Mesothelial cell of epicardium (in vitro differentiated cells): ENCODE results near the gene SLC6A16. TPM values are rescaled to one million over a fixed set of nuclear protein-coding genes. Genes with fewer than 3 reads are reported as not detected.

ENCODE experiments used
- DNase-seq, 2 experiments: peaks; one replicate each; pipeline ENCODE4 v3.0.0; 2021; ENCODE audit warnings: low spot score in 2 of 2; ENCODE audit not compliant: unreplicated experiment in 2 of 2
- H3K27ac Mint-ChIP-seq: 2 replicates; pipeline ENCODE4 v1.8.0; 2021; ENCODE audit warnings: mixed read lengths
- H3K27me3 Mint-ChIP-seq: 2 replicates; pipeline ENCODE4 v1.8.0; 2021; ENCODE audit warnings: low read depth, mixed read lengths
- H3K36me3 Mint-ChIP-seq: 2 replicates; pipeline ENCODE4 v1.8.0; 2021; ENCODE audit warnings: mixed read lengths
- H3K4me1 Mint-ChIP-seq: 2 replicates; pipeline ENCODE4 v1.8.0; 2021; ENCODE audit warnings: mixed read lengths
- H3K4me3 Mint-ChIP-seq: 2 replicates; pipeline ENCODE4 v1.8.0; 2021; ENCODE audit warnings: mild to moderate bottlenecking, moderate library complexity, mixed read lengths
- H3K9me3 Mint-ChIP-seq: 2 replicates; pipeline ENCODE4 v1.8.0; 2021; ENCODE audit warnings: mixed read lengths
- CTCF ChIP-seq: fragments of 200-600 bp; sonication (generic); IDR thresholded peaks from one replicate; pipeline ENCODE4 v1.5.0; 2021; ENCODE audit warnings: antibody characterized with exemption; ENCODE audit not compliant: unreplicated experiment
- total RNA-seq: library from RNA; stranded (reverse); gene quantifications from 3 replicates; pipeline ENCODE4 v1.2.1, GENCODE V29; 2021

SLC6A16 gene
- total RNA-seq, 1 donor from 2014 or later: 6.1 TPM

GRCh38 chr19:49342291-49342721, 17.3 kb upstream of the SLC6A16 start:
- H3K27ac Mint-ChIP-seq: no peak overlapping the region
- DNase-seq: no peak

GRCh38 chr19:49340865-49341718, 16.1 kb upstream of the SLC6A16 start:
- peaks cover 31% of the 10 kb centered on the region for H3K36me3 Mint-ChIP-seq
- DNase-seq: no peak
- H3K27ac Mint-ChIP-seq: no peak overlapping the region
- TF ChIP-seq CTCF: no peak
- H3K4me1 Mint-ChIP-seq: peaks cover 22% of the 10 kb centered on the region
- no peaks in the 10 kb centered on the region for H3K9me3 Mint-ChIP-seq
- peaks cover 9% of the 10 kb centered on the region for H3K27me3 Mint-ChIP-seq
- no peak overlapping the region for H3K4me3 Mint-ChIP-seq

More at GRCh38 chr19:49342291-49342721, 17.3 kb upstream of the SLC6A16 start:
- TF ChIP-seq CTCF: no peak
- H3K27me3 Mint-ChIP-seq: peaks cover 7% of the 10 kb centered on the region
- H3K4me1 Mint-ChIP-seq: peaks cover 22% of the 10 kb centered on the region
- no peaks in the 10 kb centered on the region for H3K9me3 Mint-ChIP-seq
- H3K36me3 Mint-ChIP-seq: peaks cover 36% of the 10 kb centered on the region
- no peak overlapping the region for H3K4me3 Mint-ChIP-seq

- Mint-ChIP-seq H3K27ac (peak overlapping the region; percentile 62), H3K9me3 (no peaks in the 10 kb centered on the region), H3K4me1 (peaks cover 22% of the 10 kb centered on the region), H3K36me3 (peaks cover 27% of the 10 kb centered on the region), H3K27me3 (peaks cover 9% of the 10 kb centered on the region), H3K4me3 (no peak overlapping the region)
- no peak for TF ChIP-seq CTCF
- DNase-seq: no peak
Measured at GRCh38 chr19:49340069-49340864, 15.3 kb upstream of the SLC6A16 start.

- Mint-ChIP-seq H3K36me3 (peaks cover 19% of the 10 kb centered on the region), H3K4me3 (peak overlapping the region; percentile 65), H3K27me3 (peaks cover 9% of the 10 kb centered on the region), H3K9me3 (no peaks in the 10 kb centered on the region), H3K4me1 (peaks cover 20% of the 10 kb centered on the region), H3K27ac (peak overlapping the region; percentile 88)
- peak; percentile 75 to 86 for DNase-seq
- TF ChIP-seq CTCF: no peak
Measured at GRCh38 chr19:49339301-49340068, 14.5 kb upstream of the SLC6A16 start.

- DNase-seq: peak; percentile 86 to 89
- TF ChIP-seq CTCF: no peak
- H3K9me3 Mint-ChIP-seq: no peaks in the 10 kb centered on the region
- peak overlapping the region; percentile 65 for H3K4me3 Mint-ChIP-seq
- peak overlapping the region; percentile 88 for H3K27ac Mint-ChIP-seq
- peaks cover 9% of the 10 kb centered on the region for H3K27me3 Mint-ChIP-seq
- peaks cover 18% of the 10 kb centered on the region for H3K36me3 Mint-ChIP-seq
- H3K4me1 Mint-ChIP-seq: peaks cover 20% of the 10 kb centered on the region
Measured at GRCh38 chr19:49338691-49339300, 13.8 kb upstream of the SLC6A16 start.
